ENCODE results near the gene CRACDL.

DNA sequence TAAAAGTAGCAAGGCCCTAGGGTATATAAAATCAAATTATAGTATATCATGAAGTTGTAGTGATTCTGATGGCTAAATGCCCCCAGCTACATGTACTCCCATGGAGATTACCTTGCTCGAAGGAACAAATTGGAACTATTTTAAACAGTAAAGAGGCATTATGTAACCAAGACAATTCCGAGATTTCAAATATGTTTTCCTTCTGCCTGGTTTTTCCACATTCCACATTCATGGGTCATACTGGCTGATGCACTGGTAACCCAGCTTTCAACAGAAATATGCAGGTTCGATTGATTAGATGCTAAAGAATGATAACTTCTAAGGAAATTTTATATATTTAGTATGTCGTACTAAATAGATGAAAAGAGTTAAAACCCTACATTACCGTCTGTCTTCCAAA, 142.8 kb downstream of the CRACDL start:
- TF ChIP-seq POLR2A (IDR thresholded peaks at IDR 0.05), result no peak
- TF ChIP-seq, protein P1, sequence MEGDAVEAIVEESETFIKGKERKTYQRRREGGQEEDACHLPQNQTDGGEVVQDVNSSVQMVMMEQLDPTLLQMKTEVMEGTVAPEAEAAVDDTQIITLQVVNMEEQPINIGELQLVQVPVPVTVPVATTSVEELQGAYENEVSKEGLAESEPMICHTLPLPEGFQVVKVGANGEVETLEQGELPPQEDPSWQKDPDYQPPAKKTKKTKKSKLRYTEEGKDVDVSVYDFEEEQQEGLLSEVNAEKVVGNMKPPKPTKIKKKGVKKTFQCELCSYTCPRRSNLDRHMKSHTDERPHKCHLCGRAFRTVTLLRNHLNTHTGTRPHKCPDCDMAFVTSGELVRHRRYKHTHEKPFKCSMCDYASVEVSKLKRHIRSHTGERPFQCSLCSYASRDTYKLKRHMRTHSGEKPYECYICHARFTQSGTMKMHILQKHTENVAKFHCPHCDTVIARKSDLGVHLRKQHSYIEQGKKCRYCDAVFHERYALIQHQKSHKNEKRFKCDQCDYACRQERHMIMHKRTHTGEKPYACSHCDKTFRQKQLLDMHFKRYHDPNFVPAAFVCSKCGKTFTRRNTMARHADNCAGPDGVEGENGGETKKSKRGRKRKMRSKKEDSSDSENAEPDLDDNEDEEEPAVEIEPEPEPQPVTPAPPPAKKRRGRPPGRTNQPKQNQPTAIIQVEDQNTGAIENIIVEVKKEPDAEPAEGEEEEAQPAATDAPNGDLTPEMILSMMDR (IDR thresholded peaks at IDR 0.05), result no peak
